SK-N-SH (cell line): ENCODE results near the gene CDKAL1. TPM values are rescaled to one million over a fixed set of nuclear protein-coding genes. Genes with fewer than 3 reads are reported as not detected.

Experiments used
- CTCF ChIA-PET: fragments of 300-600, 350-600 bp; formaldehyde crosslinking; extraction: SDS; loops from one replicate; lab custom pipeline; 2021; lab: Yijun Ruan, JAX
- POLR2A ChIA-PET: fragments of 350-600 bp; sonication (Branson Sonifier 250); formaldehyde crosslinking; extraction: SDS; loops from one replicate; lab custom pipeline; 2020; ENCODE audit warnings: antibody characterized with exemption, inconsistent platforms; lab: Yijun Ruan, JAX
- DNase-seq: peaks from one replicate; pipeline ENCODE4 v3.0.0; 2012
- H2AFZ ChIP-seq: fragments of 200-600 bp; sonication (generic); 2 replicates; pipeline ENCODE4 v1.8.1; 2016; ENCODE audit warnings: antibody characterized with exemption, mild to moderate bottlenecking, low read depth
- H3F3A ChIP-seq: fragments of 200-600 bp; sonication (generic); replicated peaks from 2 replicates; pipeline ENCODE3; 2016; ENCODE audit warnings: antibody characterized with exemption, mild to moderate bottlenecking; ENCODE audit not compliant: insufficient read depth
- H3K27ac ChIP-seq, 2 experiments: fragments of 200-500 bp in 1 of 2; fragments of 200-600 bp in 1 of 2; sonication (Bioruptor generic) in 1 of 2; sonication (generic), shearing (Covaris generic) in 1 of 2; 2 replicates each; pipeline versions ENCODE4 v1.5.1 to v1.6.1; 2014 to 2016; ENCODE audit warnings: low read depth in 2 of 2, inconsistent platforms in 1 of 2, low read length in 1 of 2, mild to moderate bottlenecking in 1 of 2, mixed read lengths in 1 of 2
- H3K27me3 ChIP-seq: fragments of 200-600 bp; sonication (generic), shearing (Covaris generic); 2 replicates; pipeline ENCODE4 v1.6.1; 2016; ENCODE audit warnings: mixed run types; ENCODE audit not compliant: insufficient read depth
- H3K36me3 ChIP-seq, 2 experiments: fragments of 200-500 bp in 1 of 2; fragments of 200-600 bp in 1 of 2; sonication (Bioruptor generic) in 1 of 2; sonication (generic) in 1 of 2; replicated peaks in 1 of 2; 2 replicates each; pipeline versions ENCODE3 to v1.5.1; 2014 to 2016; ENCODE audit warnings: low read length in 1 of 2, mild to moderate bottlenecking in 1 of 2; ENCODE audit not compliant: insufficient read depth in 2 of 2, control insufficient read depth in 1 of 2
- H3K4me1 ChIP-seq, 2 experiments: fragments of 200-500 bp in 1 of 2; fragments of 200-600 bp in 1 of 2; sonication (Bioruptor generic) in 1 of 2; sonication (generic), shearing (Covaris generic) in 1 of 2; 2 replicates each; pipeline versions ENCODE4 v1.5.1 to v1.6.1; 2014 to 2016; ENCODE audit warnings: low read depth in 1 of 2, low read length in 1 of 2, mixed run types in 1 of 2; ENCODE audit not compliant: insufficient read depth in 2 of 2, control insufficient read depth in 1 of 2
- H3K4me2 ChIP-seq: fragments of 200-600 bp; sonication (generic), shearing (Covaris generic); 2 replicates; pipeline ENCODE4 v1.6.1; 2017; ENCODE audit warnings: mixed run types
- H3K4me3 ChIP-seq, 2 experiments: fragments of 200-500 bp in 1 of 2; fragments of 200-600 bp in 1 of 2; sonication (Bioruptor generic) in 1 of 2; sonication (generic), shearing (Covaris generic) in 1 of 2; 2 replicates each; pipeline versions ENCODE4 v1.5.1 to v1.8.1; 2014 to 2016; ENCODE audit warnings: low read depth in 2 of 2, inconsistent platforms in 1 of 2, low read length in 1 of 2, mild to moderate bottlenecking in 1 of 2, mixed read lengths in 1 of 2, moderate library complexity in 1 of 2
- H3K79me2 ChIP-seq: fragments of 200-600 bp; sonication (generic); 2 replicates; pipeline ENCODE4 v1.8.1; 2017; ENCODE audit warnings: mild to moderate bottlenecking; ENCODE audit not compliant: insufficient read depth
- H3K9ac ChIP-seq: fragments of 200-600 bp; sonication (generic); 2 replicates; pipeline ENCODE4 v1.6.1; 2017; ENCODE audit warnings: mixed run types
- H3K9me2 ChIP-seq: fragments of 200-600 bp; sonication (generic); 2 replicates; pipeline ENCODE4 v1.6.1; 2017; ENCODE audit warnings: mixed run types
- H3K9me3 ChIP-seq: fragments of 200-600 bp; sonication (generic); 2 replicates; pipeline ENCODE4 v1.6.1; 2017; ENCODE audit warnings: mixed run types, mild to moderate bottlenecking, moderate library complexity
- H4K20me1 ChIP-seq: fragments of 200-600 bp; sonication (generic); 2 replicates; pipeline ENCODE4 v1.6.1; 2017; ENCODE audit warnings: mild to moderate bottlenecking, mixed run types; ENCODE audit not compliant: insufficient read depth
- CHD2 ChIP-seq: fragments of 150-350 bp; IDR thresholded peaks from 2 replicates; pipeline ENCODE4 v1.6.1; 2018; ENCODE audit warnings: low read length; ENCODE audit not compliant: partially characterized antibody
- EZH2phosphoT487 ChIP-seq: fragments of 200-600 bp; sonication (generic); IDR thresholded peaks from 2 replicates; pipeline ENCODE4 v1.6.1; 2017; ENCODE audit warnings: low read depth, mixed run types, mild to moderate bottlenecking, antibody characterized with exemption, moderate library complexity, borderline replicate concordance
- FOXJ3 ChIP-seq: sonication (generic); formaldehyde crosslinking; IDR thresholded peaks from 2 replicates; pipeline ENCODE4 v1.5.1; 2020; ENCODE audit warnings: mild to moderate bottlenecking, missing genetic modification reagents
- FOXM1 ChIP-seq: IDR thresholded peaks from 2 replicates; pipeline ENCODE4 v1.4.0; 2012; ENCODE audit warnings: low read depth, mild to moderate bottlenecking
- GABPA ChIP-seq: IDR thresholded peaks from 2 replicates; pipeline ENCODE4 v1.4.0; 2012; ENCODE audit warnings: low read depth, mild to moderate bottlenecking
- JUND ChIP-seq: IDR thresholded peaks from 2 replicates; pipeline ENCODE4 v1.4.0; 2012
- MEF2A ChIP-seq: IDR thresholded peaks from 2 replicates; pipeline ENCODE4 v1.4.0; 2012; ENCODE audit warnings: low read depth, borderline replicate concordance
- NRF1 ChIP-seq: IDR thresholded peaks from 2 replicates; pipeline ENCODE4 v1.6.1; 2012; ENCODE audit warnings: low read depth, mild to moderate bottlenecking, low read length
- POLR2AphosphoS5 ChIP-seq: IDR thresholded peaks from 2 replicates; pipeline ENCODE4 v1.6.1; 2012; ENCODE audit warnings: low read depth, low read length
- RCOR1 ChIP-seq: fragments of 150-350 bp; IDR thresholded peaks from 2 replicates; pipeline ENCODE4 v1.6.1; 2017; ENCODE audit warnings: antibody characterized with exemption, low read length
- SIN3A ChIP-seq: IDR thresholded peaks from 2 replicates; pipeline ENCODE4 v1.6.1; 2012; ENCODE audit warnings: low read depth, mild to moderate bottlenecking, low read length, moderate library complexity, borderline replicate concordance
- TCF12 ChIP-seq: IDR thresholded peaks from 2 replicates; pipeline ENCODE4 v1.4.0; 2012
- TEAD4 ChIP-seq: IDR thresholded peaks from 2 replicates; pipeline ENCODE4 v1.4.0; 2012; ENCODE audit warnings: mild to moderate bottlenecking, borderline replicate concordance; ENCODE audit not compliant: insufficient read depth
- YY1 ChIP-seq: IDR thresholded peaks from 2 replicates; pipeline ENCODE4 v1.4.0; 2012; ENCODE audit warnings: low read depth, mild to moderate bottlenecking
- WGBS: methylation state at CpG from one replicate; pipeline ENCODE4 v1.1.6; 2017; ENCODE audit warnings: low lambda C conversion rate; 5-methylcytosine and 5-hydroxymethylcytosine counted together
- polyA plus RNA-seq, 3 experiments: library from polyadenylated mRNA; depleted of rRNA; stranded (reverse); fragments of >200 nt; gene quantifications; 2 replicates each; pipeline ENCODE4 v1.2.3, GENCODE V29; 2012
- TF ChIP-seq, protein P1 (sequence below): fragments of 200-600 bp; sonication (generic); IDR thresholded peaks from 2 replicates; pipeline ENCODE4 v1.6.1; 2017; ENCODE audit warnings: antibody characterized with exemption, mild to moderate bottlenecking, moderate library complexity
- TF ChIP-seq, protein P2 (sequence below): IDR thresholded peaks from 2 replicates; pipeline ENCODE4; 2012
- TF ChIP-seq, protein P3 (sequence below): IDR thresholded peaks from 2 replicates; pipeline ENCODE4 v1.6.1; 2012; ENCODE audit warnings: mild to moderate bottlenecking, low read depth, low read length, moderate library complexity
- TF ChIP-seq, protein P4 (sequence below): IDR thresholded peaks from 2 replicates; pipeline ENCODE4 v1.4.0; 2012; ENCODE audit warnings: low read depth, borderline replicate concordance
- TF ChIP-seq, protein P5 (sequence below): IDR thresholded peaks from 2 replicates; pipeline ENCODE4 v1.4.0; 2012; ENCODE audit warnings: low read depth, borderline replicate concordance

The CDKAL1 gene
- polyA plus RNA-seq, 1 of the 3 experiments (the other 2 are of a cell fraction) = 2.6 TPM

DNA sequence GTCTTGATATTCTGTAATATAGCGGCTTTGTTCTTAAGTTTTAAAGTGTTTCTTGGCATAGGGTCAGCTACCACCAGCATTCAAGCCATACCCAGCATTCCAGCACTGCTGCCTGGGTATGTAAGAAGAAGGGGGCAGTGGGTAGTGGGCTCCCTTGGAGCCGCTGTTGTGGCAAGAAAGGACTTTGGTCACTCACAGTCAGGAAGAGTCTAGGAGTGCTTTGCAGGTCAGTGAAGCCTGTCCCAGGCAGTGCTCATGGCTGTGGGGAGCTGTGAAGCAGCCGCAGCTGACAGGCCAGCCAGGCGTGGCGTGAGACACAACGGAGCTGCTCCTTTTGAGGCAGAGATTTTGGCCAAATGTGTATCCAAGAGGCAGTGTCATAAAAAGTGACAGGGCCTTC is 512.0 kb downstream of the CDKAL1 start:
- Histone ChIP-seq H3K27ac (no peak overlapping the region; a peak in 1 of 4 replicates), H3K79me2 (no peaks in the 10 kb centered on the region), H3K9ac (no peak overlapping the region), H3K4me2 (no peak overlapping the region), H3F3A (peaks cover 4% of the 10 kb centered on the region), H4K20me1 (no peaks in the 10 kb centered on the region), H3K4me1 (peaks cover 0 to 13% of the 10 kb centered on the region in 2 experiments; a peak in 3 of 4 replicates), H3K36me3 (no peaks in the 10 kb centered on the region), H3K27me3 (no peaks in the 10 kb centered on the region), H3K9me2 (0 out of 2 replicates have a peak, but pooled peaks cover 3% of the 10 kb centered on the region), H3K4me3 (no peak overlapping the region), H3K9me3 (no peaks in the 10 kb centered on the region), H2AFZ (no peak overlapping the region)
- CTCF ChIA-PET = no interaction called here
- POLR2A ChIA-PET = no interaction called here
- DNase-seq = no peak
- TF ChIP-seq RCOR1 = no peak
- TF ChIP-seq, protein P1, sequence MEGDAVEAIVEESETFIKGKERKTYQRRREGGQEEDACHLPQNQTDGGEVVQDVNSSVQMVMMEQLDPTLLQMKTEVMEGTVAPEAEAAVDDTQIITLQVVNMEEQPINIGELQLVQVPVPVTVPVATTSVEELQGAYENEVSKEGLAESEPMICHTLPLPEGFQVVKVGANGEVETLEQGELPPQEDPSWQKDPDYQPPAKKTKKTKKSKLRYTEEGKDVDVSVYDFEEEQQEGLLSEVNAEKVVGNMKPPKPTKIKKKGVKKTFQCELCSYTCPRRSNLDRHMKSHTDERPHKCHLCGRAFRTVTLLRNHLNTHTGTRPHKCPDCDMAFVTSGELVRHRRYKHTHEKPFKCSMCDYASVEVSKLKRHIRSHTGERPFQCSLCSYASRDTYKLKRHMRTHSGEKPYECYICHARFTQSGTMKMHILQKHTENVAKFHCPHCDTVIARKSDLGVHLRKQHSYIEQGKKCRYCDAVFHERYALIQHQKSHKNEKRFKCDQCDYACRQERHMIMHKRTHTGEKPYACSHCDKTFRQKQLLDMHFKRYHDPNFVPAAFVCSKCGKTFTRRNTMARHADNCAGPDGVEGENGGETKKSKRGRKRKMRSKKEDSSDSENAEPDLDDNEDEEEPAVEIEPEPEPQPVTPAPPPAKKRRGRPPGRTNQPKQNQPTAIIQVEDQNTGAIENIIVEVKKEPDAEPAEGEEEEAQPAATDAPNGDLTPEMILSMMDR = no peak
- no peak for TF ChIP-seq JUND
- TF ChIP-seq, protein P2, sequence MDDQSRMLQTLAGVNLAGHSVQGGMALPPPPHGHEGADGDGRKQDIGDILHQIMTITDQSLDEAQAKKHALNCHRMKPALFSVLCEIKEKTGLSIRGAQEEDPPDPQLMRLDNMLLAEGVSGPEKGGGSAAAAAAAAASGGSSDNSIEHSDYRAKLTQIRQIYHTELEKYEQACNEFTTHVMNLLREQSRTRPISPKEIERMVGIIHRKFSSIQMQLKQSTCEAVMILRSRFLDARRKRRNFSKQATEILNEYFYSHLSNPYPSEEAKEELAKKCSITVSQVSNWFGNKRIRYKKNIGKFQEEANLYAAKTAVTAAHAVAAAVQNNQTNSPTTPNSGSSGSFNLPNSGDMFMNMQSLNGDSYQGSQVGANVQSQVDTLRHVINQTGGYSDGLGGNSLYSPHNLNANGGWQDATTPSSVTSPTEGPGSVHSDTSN = no peak
- TF ChIP-seq, protein P3, sequence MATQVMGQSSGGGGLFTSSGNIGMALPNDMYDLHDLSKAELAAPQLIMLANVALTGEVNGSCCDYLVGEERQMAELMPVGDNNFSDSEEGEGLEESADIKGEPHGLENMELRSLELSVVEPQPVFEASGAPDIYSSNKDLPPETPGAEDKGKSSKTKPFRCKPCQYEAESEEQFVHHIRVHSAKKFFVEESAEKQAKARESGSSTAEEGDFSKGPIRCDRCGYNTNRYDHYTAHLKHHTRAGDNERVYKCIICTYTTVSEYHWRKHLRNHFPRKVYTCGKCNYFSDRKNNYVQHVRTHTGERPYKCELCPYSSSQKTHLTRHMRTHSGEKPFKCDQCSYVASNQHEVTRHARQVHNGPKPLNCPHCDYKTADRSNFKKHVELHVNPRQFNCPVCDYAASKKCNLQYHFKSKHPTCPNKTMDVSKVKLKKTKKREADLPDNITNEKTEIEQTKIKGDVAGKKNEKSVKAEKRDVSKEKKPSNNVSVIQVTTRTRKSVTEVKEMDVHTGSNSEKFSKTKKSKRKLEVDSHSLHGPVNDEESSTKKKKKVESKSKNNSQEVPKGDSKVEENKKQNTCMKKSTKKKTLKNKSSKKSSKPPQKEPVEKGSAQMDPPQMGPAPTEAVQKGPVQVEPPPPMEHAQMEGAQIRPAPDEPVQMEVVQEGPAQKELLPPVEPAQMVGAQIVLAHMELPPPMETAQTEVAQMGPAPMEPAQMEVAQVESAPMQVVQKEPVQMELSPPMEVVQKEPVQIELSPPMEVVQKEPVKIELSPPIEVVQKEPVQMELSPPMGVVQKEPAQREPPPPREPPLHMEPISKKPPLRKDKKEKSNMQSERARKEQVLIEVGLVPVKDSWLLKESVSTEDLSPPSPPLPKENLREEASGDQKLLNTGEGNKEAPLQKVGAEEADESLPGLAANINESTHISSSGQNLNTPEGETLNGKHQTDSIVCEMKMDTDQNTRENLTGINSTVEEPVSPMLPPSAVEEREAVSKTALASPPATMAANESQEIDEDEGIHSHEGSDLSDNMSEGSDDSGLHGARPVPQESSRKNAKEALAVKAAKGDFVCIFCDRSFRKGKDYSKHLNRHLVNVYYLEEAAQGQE = no peak
- no peak for TF ChIP-seq TCF12
- TF ChIP-seq FOXJ3 (CRISPR knock-in tag) = no peak
- 97% methylated on average over 6 of the region's 6 CpGs for WGBS

DNA sequence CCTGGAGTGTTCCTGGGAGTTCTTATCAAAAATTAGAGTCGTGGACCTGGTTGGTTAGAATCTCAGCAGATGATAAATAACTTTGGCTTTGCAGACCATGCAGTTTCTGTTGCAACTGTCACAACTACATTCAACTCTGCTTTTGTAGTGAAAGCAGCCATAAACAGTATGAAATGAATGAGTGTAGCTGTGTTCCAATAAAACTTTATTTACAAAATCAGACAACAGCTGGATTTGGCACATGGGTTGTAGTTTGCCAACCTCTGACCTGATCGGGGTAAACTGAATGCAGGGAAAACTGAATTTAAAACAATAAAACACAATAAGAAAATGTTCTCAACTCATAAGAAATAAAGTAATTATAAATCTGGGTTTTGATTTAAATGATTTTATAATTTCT is 513.8 kb downstream of the CDKAL1 start:
- Histone ChIP-seq H3K9me2 (0 out of 2 replicates have a peak, but pooled peaks cover 3% of the 10 kb centered on the region), H3K27ac (no peak overlapping the region)
- 94% methylated on average over 2 of the region's 2 CpGs for WGBS
- TF ChIP-seq GABPA = no peak
- TF ChIP-seq, protein P4, sequence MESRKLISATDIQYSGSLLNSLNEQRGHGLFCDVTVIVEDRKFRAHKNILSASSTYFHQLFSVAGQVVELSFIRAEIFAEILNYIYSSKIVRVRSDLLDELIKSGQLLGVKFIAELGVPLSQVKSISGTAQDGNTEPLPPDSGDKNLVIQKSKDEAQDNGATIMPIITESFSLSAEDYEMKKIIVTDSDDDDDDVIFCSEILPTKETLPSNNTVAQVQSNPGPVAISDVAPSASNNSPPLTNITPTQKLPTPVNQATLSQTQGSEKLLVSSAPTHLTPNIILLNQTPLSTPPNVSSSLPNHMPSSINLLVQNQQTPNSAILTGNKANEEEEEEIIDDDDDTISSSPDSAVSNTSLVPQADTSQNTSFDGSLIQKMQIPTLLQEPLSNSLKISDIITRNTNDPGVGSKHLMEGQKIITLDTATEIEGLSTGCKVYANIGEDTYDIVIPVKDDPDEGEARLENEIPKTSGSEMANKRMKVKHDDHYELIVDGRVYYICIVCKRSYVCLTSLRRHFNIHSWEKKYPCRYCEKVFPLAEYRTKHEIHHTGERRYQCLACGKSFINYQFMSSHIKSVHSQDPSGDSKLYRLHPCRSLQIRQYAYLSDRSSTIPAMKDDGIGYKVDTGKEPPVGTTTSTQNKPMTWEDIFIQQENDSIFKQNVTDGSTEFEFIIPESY = no peak
- no peak for TF ChIP-seq FOXM1
- TF ChIP-seq NRF1 = no peak
- TF ChIP-seq FOXJ3 (CRISPR knock-in tag) = no peak
- no peak for TF ChIP-seq EZH2phosphoT487
- TF ChIP-seq MEF2A = no peak
- TF ChIP-seq CHD2 = no peak
- TF ChIP-seq TEAD4 = no peak
- no peak for TF ChIP-seq POLR2AphosphoS5
- TF ChIP-seq, protein P5, sequence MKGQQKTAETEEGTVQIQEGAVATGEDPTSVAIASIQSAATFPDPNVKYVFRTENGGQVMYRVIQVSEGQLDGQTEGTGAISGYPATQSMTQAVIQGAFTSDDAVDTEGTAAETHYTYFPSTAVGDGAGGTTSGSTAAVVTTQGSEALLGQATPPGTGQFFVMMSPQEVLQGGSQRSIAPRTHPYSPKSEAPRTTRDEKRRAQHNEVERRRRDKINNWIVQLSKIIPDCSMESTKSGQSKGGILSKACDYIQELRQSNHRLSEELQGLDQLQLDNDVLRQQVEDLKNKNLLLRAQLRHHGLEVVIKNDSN = no peak
- no peak for TF ChIP-seq SIN3A
- no peak for TF ChIP-seq YY1
- TF ChIP-seq, all 33 proteins: peak for 0
- ChIA-PET CTCF (no interaction called here), POLR2A (no interaction called here)
- DNase-seq = no peak
- Histone ChIP-seq H4K20me1 (no peaks in the 10 kb centered on the region), H3K9me3 (no peaks in the 10 kb centered on the region), H3K4me3 (no peak overlapping the region), H3K4me2 (no peak overlapping the region), H3K79me2 (no peaks in the 10 kb centered on the region), H3K4me1 (peaks cover 0 to 13% of the 10 kb centered on the region in 2 experiments; a peak in 3 of 4 replicates), H3K27me3 (no peaks in the 10 kb centered on the region), H3F3A (no peaks in the 10 kb centered on the region), H2AFZ (no peak overlapping the region), H3K9ac (no peak overlapping the region), H3K36me3 (no peaks in the 10 kb centered on the region)
